HepG2 (cell line): ENCODE measurements around the gene KRTAP5-2.

Source experiments
- USF2 ChIP-seq, 2 experiments: sonication (generic) in 1 of 2; formaldehyde crosslinking in 1 of 2; IDR thresholded peaks; 2 replicates each; pipeline versions ENCODE4 v1.5.1 to v1.6.1; 2011 to 2020; ENCODE audit warnings: borderline replicate concordance in 1 of 2, low read depth in 1 of 2, low read length in 1 of 2, mild to moderate bottlenecking in 1 of 2, missing genetic modification reagents in 1 of 2, moderate library complexity in 1 of 2
- ZNF296 ChIP-seq: sonication (generic); formaldehyde crosslinking; conservative IDR thresholded peaks from 2 replicates; pipeline ENCODE4 v1.5.0; 2020; ENCODE audit warnings: mild to moderate bottlenecking, missing genetic modification reagents

GRCh38 chr11:1628506-1629325 lies 30.6 kb upstream of the KRTAP5-2 start:
- TF ChIP-seq USF2 (IDR thresholded peaks at IDR 0.05; ENCODE audit: low read depth, low read length): no peak
- TF ChIP-seq USF2 (CRISPR knock-in tag; IDR thresholded peaks at IDR 0.05; ENCODE audit: borderline replicate concordance): no peak
- no peak for TF ChIP-seq ZNF296 (CRISPR knock-in tag)
